Retinal pigment epithelial cell (primary cell): ENCODE measurements around the gene NBAS.
"Not testable (repeated sequence)": the region's sequence is repeated elsewhere in the genome, so short reads cannot be mapped to it uniquely, and the experiment has no call there.

Source experiments
- DNase-seq: peaks from one replicate; pipeline ENCODE4 v3.0.0-alpha.2; 2010; ENCODE audit warnings: low read depth
- H3K4me3 ChIP-seq: 2 replicates; pipeline ENCODE4 v1.5.1; 2011; ENCODE audit warnings: mild to moderate bottlenecking, low read length, control low read depth, moderate library complexity
- CTCF ChIP-seq: conservative IDR thresholded peaks from 2 replicates; pipeline ENCODE4 v1.5.1; 2011; ENCODE audit warnings: low read depth, low read length, control low read depth, inconsistent platforms

NBAS gene

GRCh38 chr2:15538792-15539191 is 22.3 kb downstream of the NBAS start:
- TF ChIP-seq CTCF: no peak
- H3K4me3 ChIP-seq: no peak overlapping the region
- no peak for DNase-seq

- DNase-seq: no peak
- H3K4me3 ChIP-seq: no peak overlapping the region
- TF ChIP-seq CTCF: no peak
Measured at GRCh38 chr2:15533860-15534480, 27.2 kb downstream of the NBAS start.

- no peak overlapping the region for H3K4me3 ChIP-seq
- no peak for DNase-seq
- TF ChIP-seq CTCF: no peak
Measured at GRCh38 chr2:15532996-15533395, 28.1 kb downstream of the NBAS start.

- TF ChIP-seq CTCF: no peak
Measured at GRCh38 chr2:15531095-15531854, 29.9 kb downstream of the NBAS start.

GRCh38 chr2:15527074-15527739 is 33.9 kb downstream of the NBAS start:
- no peak for TF ChIP-seq CTCF
- no peak for DNase-seq
- no peak overlapping the region for H3K4me3 ChIP-seq

More at GRCh38 chr2:15531095-15531854, 29.9 kb downstream of the NBAS start:
- DNase-seq: no peak
- H3K4me3 ChIP-seq: no peak overlapping the region

- no peak for DNase-seq
- no peak for TF ChIP-seq CTCF
- H3K4me3 ChIP-seq: no peak overlapping the region
Measured at GRCh38 chr2:15521641-15522181, 39.4 kb downstream of the NBAS start.

GRCh38 chr2:15520346-15520745 is 40.8 kb downstream of the NBAS start:
- DNase-seq: no peak
- no peak overlapping the region for H3K4me3 ChIP-seq
- no peak for TF ChIP-seq CTCF

- not testable (repeated sequence) for DNase-seq, H3K4me3 ChIP-seq
Measured at GRCh38 chr2:15518759-15519158, 42.4 kb downstream of the NBAS start.
